HepG2 (cell line): Measurements from ENCODE around the gene TADA3.

Experiments used
- BRCA1 ChIP-seq: sonication (generic); formaldehyde crosslinking; IDR thresholded peaks from 2 replicates; pipeline ENCODE4 v1.4.0; 2020; ENCODE audit warnings: missing genetic modification reagents
- CREB1 ChIP-seq, 2 experiments: fragments of 450-650 bp in 1 of 2; IDR thresholded peaks; 2 replicates each; pipeline ENCODE4 v1.6.1; 2016 to 2017; ENCODE audit warnings: control low read depth in 1 of 2, mild to moderate bottlenecking in 1 of 2, missing compliant biosample characterization in 1 of 2, missing genetic modification characterization in 1 of 2
- CTCF ChIP-seq: sonication (generic); formaldehyde crosslinking; IDR thresholded peaks from 2 replicates; pipeline ENCODE4 v1.5.0; 2020; ENCODE audit warnings: mild to moderate bottlenecking, missing genetic modification reagents, moderate library complexity
- EP300 ChIP-seq, 3 experiments: sonication (generic) in 1 of 3; formaldehyde crosslinking in 1 of 3; IDR thresholded peaks; 2 replicates each; pipeline versions ENCODE4 v1.5.1 to v1.6.1; 2011 to 2020; ENCODE audit warnings: low read depth in 2 of 3, low read length in 2 of 3, borderline replicate concordance in 1 of 3, improper control_type of control experiment in 1 of 3, mild to moderate bottlenecking in 1 of 3, missing genetic modification reagents in 1 of 3, moderate library complexity in 1 of 3
- HNF4G ChIP-seq, 2 experiments: sonication (generic) in 1 of 2; formaldehyde crosslinking in 1 of 2; IDR thresholded peaks; 2 replicates each; pipeline versions ENCODE4 v1.4.0 to v1.6.1; 2011 to 2020; ENCODE audit warnings: borderline replicate concordance in 2 of 2, low read depth in 2 of 2, mild to moderate bottlenecking in 2 of 2, low read length in 1 of 2, missing genetic modification reagents in 1 of 2, moderate library complexity in 1 of 2
- MAFK ChIP-seq, 2 experiments: IDR thresholded peaks in 1 of 2; conservative IDR thresholded peaks in 1 of 2; 2 replicates each; pipeline ENCODE4 v1.6.1; 2011; ENCODE audit warnings: improper control_type of control experiment in 2 of 2, low read length in 2 of 2
- RAD21 ChIP-seq: fragments of 450-650 bp; formaldehyde crosslinking; IDR thresholded peaks from 2 replicates; pipeline ENCODE4 v1.5.0; 2020; ENCODE audit warnings: mild to moderate bottlenecking
- YY1 ChIP-seq: IDR thresholded peaks from 2 replicates; pipeline ENCODE4 v1.6.1; 2011; ENCODE audit warnings: low read length, low read depth, moderate library complexity, mild to moderate bottlenecking; ENCODE audit not compliant: insufficient read depth, insufficient replicate concordance
- ZBTB20 ChIP-seq: sonication (generic); formaldehyde crosslinking; IDR thresholded peaks from 2 replicates; pipeline ENCODE4 v1.8.1; 2023; ENCODE audit warnings: missing genetic modification reagents, low read depth, mild to moderate bottlenecking, borderline replicate concordance
- ZC3H13 ChIP-seq: sonication (generic); formaldehyde crosslinking; IDR thresholded peaks from 2 replicates; pipeline ENCODE4 v1.8.1; 2023; ENCODE audit warnings: mild to moderate bottlenecking, missing genetic modification reagents, moderate library complexity
- ZFP62 ChIP-seq: sonication (generic); formaldehyde crosslinking; IDR thresholded peaks from 2 replicates; pipeline ENCODE4 v1.4.0; 2020; ENCODE audit warnings: missing genetic modification reagents
- ZNF629 ChIP-seq: sonication (generic); formaldehyde crosslinking; conservative IDR thresholded peaks from 2 replicates; pipeline ENCODE4 v1.5.0; 2020; ENCODE audit warnings: missing genetic modification reagents

DNA sequence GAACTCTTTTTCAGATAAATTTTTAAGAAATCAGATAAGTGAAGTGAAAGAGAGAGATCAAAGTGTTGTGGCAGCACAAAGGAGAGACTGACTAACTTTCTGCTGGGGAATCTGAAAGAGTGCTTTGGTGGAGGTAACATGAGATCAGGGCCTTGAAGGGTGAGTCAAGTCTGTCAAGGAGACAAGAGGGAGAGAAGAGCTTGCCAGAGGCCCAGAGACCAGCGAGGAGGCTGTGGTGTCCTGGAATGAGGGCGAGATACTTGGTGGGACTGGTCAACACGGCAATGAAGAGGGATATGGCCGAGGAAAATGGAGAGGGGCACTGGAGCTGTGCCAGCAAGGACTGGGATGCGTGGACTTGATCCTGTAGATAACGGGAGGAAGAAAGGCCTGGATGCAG lies 4.6 kb downstream of the TADA3 start:
- TF ChIP-seq ZNF629 (no peak), CTCF (no peak), ZC3H13 (no peak), ZFP62 (CRISPR knock-in tag) (no peak), YY1 (no peak), CREB1 (IDR thresholded peaks at IDR 0.05) (no peak), CREB1 (CRISPR knock-in tag; IDR thresholded peaks at IDR 0.05) (no peak), RAD21 (CRISPR knock-in tag) (no peak), BRCA1 (CRISPR knock-in tag) (no peak), ZBTB20 (CRISPR knock-in tag) (no peak), MAFK (conservative IDR thresholded peaks at IDR 0.05 in 1 of 2, IDR thresholded peaks at IDR 0.05 in 1 of 2; ENCODE audit: low read length in 2 of 2) (no peak), HNF4G (IDR thresholded peaks at IDR 0.05; ENCODE audit: borderline replicate concordance, low read depth, low read length) (no peak), HNF4G (CRISPR knock-in tag; IDR thresholded peaks at IDR 0.05; ENCODE audit: borderline replicate concordance, low read depth) (no peak), EP300 (IDR thresholded peaks at IDR 0.05; ENCODE audit: low read depth in 2 of 2, low read length in 2 of 2) (no peak), EP300 (CRISPR knock-in tag; IDR thresholded peaks at IDR 0.05; ENCODE audit: borderline replicate concordance) (no peak)
